PFSK-1 (cell line): ENCODE data around the gene MVK.

Experiments
- FOXP2 ChIP-seq: optimal IDR thresholded peaks from 2 replicates; pipeline ENCODE3; 2011; ENCODE audit warnings: borderline replicate concordance, control low read depth, inconsistent platforms; ENCODE audit not compliant: insufficient read depth; ENCODE audit errors: extremely low read length, extremely low read depth
- POLR2AphosphoS5 ChIP-seq: IDR thresholded peaks from 2 replicates; pipeline ENCODE4 v1.6.1; 2012; ENCODE audit warnings: low read depth, mild to moderate bottlenecking, control low read depth, low read length, moderate library complexity
- REST ChIP-seq, 2 experiments: IDR thresholded peaks; 2 replicates each; pipeline versions ENCODE4 v1.6.1 to v1.8.0; 2011 to 2012; ENCODE audit warnings: low read depth in 2 of 2, low read length in 2 of 2, control low read depth in 1 of 2, inconsistent platforms in 1 of 2, mild to moderate bottlenecking in 1 of 2, moderate library complexity in 1 of 2; ENCODE audit not compliant: insufficient read depth in 1 of 2
- TAF1 ChIP-seq: IDR thresholded peaks from 2 replicates; pipeline ENCODE4 v1.6.1; 2012; ENCODE audit warnings: low read length, control low read depth, borderline replicate concordance; ENCODE audit not compliant: insufficient read depth

GRCh38 chr12:109605016-109605415, 31.4 kb downstream of the MVK start:
- TF ChIP-seq TAF1: no peak
- no peak for TF ChIP-seq POLR2AphosphoS5
- TF ChIP-seq REST (IDR thresholded peaks at IDR 0.05; ENCODE audit: insufficient read depth in 1 of 2, low read depth in 2 of 2, low read length in 2 of 2): no peak
- no peak for TF ChIP-seq FOXP2
